Occipital lobe (tissue), 2 donors: ENCODE data around the gene SGCD. TPM values are rescaled to one million over a fixed set of nuclear protein-coding genes. Genes with fewer than 3 reads are reported as not detected.

Source experiments
- DNase-seq: peaks from one replicate; lab custom pipeline; 2025; lab: John Stamatoyannopoulos, UW
- total RNA-seq: library from RNA; depleted of rRNA; stranded (reverse); fragments of >200 nt; gene quantifications from one replicate; pipeline ENCODE4 v1.2.3, GENCODE V29; 2014

Gene SGCD
- total RNA-seq, 1 donor from 2014 or later: 7.5 TPM

DNA sequence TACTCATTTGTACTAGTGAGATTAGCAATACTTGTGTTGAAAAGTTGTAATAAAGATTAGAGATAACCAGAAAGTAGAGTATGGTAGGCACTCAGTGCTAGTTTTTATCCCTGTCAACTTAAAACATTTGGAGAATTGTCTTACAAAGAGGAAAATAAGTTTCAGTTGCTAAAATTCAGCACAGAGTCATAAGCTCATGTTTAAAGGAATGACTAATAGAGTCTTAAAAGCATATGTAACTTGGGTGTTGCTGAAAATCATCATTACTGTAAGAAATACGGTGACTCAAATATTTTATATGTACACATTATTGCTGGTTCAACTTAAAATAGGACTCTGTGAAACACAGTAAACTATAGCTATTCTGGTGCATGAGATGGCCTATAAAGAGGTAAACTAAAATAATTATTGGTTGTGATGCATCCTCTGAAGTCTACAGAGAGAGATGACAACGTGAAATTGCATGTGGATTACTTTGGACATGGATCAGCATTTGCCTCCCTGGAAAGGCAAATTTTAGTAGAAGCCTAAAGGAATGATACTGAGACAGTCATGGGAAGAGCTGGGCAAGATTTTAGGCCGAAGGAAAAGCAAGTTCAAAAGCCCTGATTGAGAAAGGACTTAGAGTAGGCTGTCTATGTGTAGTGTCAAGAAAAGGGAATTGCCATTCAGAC lies 34.6 kb downstream of the SGCD start:
- no peak for DNase-seq

DNA sequence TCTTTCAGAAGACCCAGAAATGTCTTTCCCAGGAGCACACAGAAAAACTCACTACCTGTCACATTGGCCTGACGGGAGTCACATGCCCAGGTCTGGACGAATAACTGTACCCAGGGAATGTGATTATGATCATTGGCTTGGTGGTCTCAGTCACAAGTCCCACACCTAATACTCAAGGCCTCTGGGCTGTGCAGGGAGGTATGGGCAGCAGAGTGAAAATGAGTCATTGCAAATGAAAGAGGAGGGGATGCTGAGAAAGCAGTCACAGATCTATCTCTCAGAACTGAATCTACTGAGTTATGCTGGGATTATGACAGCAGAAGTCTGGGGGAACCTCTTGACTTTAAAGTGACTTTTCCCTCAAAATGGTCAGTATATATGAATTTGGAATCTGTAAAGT lies 36.9 kb downstream of the SGCD start:
- DNase-seq: no peak

DNA sequence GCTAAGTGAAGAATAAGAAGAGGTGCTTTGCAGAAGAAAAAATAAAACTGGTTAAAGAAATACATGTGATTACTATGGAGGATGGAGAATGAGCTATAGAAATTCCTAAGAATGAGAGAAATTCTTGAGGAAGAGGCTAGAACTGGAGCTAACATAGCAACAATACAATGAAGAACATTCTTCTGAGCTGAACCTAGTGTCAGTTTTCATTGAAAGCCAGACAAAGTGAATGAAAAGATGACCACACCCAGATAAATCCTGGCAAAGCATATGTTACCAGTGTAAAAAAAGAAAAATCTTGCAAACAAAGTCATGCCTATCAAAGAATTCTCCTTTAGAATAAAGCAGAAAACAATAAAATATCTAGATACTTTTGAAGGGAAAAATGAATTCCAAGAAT lies 39.6 kb downstream of the SGCD start:
- no peak for DNase-seq

DNA sequence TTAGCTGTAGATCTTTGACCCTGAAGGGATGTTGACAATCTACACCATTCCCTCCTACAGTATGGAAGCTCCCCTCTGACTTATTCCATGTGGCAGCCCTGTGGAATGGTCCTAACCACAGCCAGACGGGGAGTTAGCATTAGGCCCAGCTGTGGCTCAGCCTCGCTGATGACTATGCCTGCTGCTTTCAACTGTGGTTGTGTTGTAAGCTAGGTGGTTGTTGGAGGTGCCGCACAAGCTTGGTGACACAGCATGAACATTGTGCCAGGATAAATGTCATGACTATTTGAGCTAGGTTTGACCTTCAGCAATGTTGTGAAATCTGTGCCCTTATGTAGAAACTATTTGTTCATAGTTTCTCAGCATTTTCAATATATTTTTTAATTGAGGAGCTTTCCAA lies 40.6 kb downstream of the SGCD start:
- no peak for DNase-seq

DNA sequence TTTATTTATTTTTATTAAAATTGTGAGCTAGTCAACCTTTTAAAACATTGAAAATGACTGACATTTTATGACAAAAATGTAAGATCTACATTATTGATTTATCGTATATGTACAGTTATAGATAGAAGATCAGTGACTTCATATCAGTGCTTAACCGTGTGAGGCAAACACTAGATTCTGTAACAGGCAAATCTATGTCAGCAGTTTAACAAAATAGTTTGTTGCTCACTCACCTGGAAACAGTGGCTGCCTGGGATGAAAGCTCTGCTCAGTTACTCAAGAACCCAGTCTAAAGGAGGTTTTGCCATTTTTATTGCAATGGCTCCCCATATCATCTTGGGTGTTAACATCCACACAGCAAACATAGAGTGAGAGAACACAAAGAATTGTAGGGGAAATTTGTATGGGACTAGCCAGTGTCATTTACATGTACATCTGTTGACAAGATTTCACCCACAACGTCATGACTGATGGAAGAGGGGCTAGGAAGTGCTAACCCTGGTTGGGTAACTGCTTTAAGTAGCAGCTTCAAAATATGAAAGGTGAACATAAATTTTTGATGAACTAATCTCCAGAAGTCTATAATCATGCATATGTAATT lies 49.0 kb downstream of the SGCD start:
- DNase-seq: no peak

DNA sequence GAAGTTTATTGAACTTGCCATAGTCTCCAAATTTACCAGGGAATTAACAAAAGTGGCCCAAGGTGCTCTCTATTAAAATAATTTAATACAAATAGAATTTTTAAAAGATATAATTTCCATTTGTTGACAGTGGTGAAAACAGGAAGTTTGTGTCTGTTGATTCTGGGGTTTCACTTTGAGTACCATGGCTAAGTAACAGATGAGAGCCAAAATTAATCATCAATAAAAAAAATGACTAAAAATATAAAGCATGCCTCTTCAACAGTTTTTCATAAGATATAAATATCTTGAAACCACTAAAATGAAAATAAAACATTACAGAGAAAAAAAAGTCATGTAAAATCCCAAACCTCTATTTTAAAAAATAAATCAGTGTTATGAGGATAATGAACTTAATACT lies 49.8 kb downstream of the SGCD start:
- DNase-seq: no peak

DNA sequence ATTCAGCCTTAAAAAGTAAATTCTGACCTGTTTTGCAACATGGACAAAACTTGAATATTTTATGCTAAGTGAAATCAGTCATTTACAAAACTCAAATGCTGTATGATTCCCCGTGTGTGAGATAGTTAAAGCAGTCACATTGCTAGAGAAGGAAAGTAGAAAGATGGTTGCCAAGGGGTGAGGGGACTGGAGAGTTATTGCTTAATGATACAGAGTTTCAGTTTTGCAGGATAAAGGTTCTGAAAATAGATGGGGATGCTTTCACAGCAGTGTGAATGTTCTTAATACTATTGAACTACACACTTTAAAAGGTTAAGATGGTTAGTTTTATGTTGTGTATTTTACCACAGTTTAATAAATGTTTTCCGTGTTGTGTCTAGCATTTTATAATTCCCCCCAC lies 51.2 kb downstream of the SGCD start:
- DNase-seq: no peak

DNA sequence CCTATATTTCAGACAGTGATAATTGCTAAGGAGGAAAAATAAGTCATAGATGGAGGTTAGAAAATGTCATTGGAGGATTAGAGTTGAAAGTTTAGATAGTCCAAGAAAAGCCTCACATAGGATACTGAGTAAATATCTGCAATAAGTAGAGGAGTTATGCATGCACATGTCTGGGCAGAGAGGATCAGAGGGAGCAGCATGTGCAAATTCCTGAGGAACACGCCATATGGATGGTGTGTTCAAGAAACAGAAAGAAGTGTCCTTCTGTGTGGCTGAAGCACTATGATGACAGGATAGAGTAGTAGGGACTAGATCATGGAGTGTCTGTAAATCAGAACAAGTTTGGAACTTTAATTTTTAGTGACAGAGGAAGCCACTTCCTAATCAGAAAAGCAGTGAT lies 52.2 kb downstream of the SGCD start:
- no peak for DNase-seq

DNA sequence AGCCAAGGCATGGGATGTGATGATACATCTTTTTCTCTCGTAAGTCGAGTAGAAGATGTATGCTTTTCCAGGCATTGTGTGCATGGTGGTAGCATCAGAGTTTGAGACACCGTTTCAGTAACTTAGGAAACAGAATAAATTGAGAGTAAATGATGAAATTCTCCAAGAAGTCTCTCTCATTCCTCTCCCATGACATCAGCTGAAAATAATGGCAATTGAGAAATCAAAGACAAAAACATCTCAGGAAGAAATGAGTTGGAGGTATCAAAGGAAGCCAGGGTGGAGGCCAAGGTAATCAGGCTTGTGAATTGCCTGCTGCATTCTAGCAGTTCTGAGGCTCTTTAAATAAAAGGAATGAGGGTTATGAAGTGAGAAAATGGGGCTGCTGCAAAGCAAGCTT lies 53.9 kb downstream of the SGCD start:
- no peak for DNase-seq

DNA sequence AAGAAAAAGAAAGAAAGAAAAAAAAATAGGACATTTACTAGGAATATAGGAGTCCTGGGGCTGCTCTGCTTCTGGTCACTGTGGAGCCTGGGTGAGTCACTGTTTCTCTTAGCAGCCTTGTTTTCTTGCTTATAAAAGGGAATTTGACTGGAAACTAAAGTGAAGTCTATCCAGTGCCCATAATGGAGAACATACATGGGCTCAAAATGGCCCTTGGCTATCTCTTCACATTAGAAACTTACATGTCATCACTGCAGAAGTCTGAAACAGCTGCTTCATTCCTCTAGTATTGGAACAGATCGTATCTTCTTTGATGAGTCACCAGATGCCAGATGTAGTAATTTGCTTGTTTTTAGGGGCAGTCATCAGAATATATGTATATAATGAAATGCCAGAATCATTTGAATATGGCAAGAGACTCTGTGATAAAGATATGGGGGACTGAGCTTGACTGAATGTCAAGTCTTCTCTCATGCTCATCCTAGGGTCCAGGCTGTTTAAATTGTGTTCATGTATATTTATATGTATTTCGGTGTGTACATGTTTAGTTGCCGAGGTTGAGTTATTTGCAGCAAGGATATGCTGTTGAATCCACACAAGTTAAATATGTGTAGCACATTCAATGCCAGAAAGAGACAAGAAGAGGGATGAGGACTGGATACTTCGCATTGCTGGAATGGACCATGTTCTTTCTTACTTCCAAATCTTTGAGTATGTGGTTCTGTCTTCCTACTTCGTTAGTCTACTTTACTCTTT lies 56.7 kb downstream of the SGCD start:
- DNase-seq: no peak

DNA sequence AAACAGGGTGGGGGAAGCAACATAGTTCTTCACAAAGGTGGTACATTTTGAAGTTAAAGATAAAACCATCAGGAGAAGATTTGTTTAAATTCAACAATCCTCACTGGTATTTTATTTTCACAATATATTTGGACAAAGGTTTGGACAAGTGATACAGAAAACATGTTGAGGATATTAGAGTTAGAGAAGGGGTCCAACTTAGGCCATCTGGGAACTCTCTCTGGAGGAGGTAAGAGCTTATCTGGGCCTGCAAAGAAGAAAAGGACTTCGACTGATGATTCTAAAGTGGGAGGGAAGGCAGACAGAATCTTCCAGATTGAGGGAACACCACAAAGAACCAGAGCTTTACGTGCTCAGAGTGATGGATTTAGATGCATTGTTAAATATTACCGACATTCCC lies 58.5 kb downstream of the SGCD start:
- DNase-seq: no peak

DNA sequence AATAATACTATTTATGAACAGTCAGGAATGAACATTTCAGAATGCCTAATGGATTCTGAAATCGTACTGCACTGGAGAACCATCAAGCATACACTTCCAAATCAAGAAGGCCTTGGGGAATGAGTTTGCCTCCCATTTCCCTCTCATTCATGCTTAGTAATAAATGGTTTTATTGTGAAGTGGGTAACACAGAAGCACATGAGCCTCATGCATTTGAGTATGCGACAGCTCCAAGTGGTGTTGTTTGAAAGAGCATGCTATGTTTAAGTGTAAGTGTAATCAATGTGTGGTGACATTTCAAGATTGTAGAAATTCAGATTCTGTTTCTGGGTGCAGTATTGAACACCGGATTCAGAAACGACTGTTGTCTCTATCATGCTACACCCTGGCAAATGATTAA lies 60.0 kb downstream of the SGCD start:
- DNase-seq: no peak

DNA sequence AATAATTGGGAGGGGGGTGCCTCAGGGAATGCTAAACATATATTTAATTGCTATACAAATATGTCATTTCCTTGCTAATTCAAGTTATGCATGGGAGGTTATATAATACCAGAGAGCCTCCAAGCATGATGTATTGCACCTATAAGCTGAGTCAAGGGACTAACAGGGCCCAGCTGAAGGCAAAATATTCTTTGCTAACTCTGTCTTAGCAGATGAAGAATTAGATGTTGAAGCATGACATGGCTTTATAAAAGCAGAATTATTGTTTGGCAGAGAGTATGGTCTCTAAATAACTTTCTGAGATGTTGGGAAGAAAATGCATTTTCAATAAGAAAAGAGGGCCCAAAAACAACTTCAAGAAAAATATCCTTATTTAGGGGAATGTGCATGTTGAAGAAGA lies 60.4 kb downstream of the SGCD start:
- DNase-seq: no peak

DNA sequence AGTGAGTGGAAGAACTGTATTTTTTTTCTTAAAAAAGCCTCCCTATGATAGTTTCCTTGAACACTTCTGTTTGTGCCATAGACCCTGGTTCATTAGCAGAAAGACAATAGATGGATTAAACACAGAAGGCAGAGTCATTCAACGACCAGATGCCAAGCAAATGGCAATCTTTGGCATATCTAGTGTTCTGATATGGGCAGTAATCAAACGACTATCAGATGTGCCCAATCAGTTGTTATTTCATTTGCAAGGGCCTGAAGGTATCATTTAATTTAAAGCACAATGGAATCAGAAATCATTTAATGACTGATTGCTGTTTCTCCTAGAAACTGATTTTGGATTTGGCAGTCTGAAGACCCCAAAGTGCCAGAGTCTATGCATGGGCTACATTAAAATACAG lies 61.3 kb downstream of the SGCD start:
- DNase-seq: no peak

DNA sequence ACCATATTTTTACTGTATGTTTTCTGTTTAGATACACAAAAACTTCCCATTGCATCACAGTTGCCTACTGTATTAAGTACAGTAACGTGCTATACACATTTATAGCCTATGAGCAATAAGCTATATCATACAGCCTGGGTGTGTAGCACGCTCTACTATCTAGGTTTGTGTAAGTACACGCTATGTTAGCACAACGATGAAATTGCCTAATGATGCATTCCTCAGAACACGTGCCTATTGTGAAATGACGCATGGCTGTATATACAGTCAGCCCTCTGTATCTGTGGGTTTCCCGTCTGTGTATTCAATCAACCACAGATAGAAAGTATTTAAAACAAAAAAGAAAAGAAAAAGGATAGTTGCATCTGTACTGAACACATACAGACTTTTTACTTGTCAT lies 64.2 kb downstream of the SGCD start:
- no peak for DNase-seq

DNA sequence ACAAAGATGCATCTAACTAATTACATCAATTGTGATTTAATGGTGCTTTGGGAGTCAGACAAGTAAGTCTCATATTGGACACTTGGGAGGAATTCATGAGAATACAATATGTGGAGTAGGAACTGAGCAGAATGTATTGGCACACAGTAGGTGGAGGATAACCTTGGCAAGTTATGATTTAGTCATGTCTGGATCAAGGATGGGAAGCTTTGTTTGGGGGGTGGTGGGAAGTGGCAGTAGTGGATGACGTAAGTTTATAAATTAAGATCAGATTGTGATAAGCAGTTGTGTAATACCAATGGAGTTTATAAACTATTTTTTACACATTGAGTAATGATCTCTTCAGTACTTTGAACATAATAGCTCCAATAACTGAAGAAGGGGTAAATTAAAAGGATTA lies 67.0 kb downstream of the SGCD start:
- no peak for DNase-seq

DNA sequence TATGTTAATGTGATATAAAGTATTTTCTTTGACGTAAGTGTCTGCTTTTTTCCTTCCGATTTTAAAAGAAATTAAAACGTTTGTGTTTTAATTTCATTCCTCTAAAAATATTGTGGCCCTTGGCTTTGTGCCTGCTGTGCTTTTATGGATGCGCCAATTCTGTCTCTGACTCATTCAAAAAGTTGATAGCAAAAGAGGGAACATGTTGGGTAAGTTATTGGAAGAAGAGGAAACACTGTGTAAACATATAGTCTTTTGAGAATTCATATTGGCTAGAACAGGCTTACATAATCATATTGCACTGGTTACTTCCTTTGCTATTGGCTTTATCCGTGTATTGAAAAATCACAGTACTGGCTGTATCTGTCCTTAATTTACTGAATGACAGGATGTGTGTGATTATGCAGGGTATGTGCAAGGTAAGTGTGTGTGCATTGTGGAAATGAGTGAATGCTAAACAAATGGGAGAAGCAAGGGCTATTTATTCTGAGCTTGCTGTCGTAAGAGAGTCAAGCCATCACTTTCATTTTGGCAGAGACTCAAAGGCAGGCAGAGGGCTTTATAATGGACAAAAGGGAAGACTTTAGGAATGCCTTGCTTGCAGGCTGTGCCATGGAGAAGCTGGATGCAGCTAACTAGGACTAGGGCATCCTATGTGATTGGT lies 67.8 kb downstream of the SGCD start:
- no peak for DNase-seq

DNA sequence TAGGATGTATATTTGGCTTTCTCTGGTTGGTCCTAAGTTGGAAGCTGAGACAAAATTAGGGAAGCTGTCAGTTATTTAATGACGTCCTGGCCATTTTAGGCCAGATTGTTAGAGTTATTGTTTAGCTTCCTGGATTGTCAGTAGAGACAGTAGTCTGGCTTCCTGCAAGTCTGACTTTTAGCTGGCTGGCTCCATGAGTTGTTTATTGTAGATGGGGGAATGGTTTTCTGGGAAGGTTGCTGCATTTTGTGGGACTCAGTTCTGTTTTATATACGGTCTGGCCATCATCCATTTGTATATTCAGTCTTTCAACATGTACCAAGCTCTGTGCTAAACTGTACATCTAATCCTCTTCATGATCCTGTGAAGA lies 68.3 kb downstream of the SGCD start:
- no peak for DNase-seq

DNA sequence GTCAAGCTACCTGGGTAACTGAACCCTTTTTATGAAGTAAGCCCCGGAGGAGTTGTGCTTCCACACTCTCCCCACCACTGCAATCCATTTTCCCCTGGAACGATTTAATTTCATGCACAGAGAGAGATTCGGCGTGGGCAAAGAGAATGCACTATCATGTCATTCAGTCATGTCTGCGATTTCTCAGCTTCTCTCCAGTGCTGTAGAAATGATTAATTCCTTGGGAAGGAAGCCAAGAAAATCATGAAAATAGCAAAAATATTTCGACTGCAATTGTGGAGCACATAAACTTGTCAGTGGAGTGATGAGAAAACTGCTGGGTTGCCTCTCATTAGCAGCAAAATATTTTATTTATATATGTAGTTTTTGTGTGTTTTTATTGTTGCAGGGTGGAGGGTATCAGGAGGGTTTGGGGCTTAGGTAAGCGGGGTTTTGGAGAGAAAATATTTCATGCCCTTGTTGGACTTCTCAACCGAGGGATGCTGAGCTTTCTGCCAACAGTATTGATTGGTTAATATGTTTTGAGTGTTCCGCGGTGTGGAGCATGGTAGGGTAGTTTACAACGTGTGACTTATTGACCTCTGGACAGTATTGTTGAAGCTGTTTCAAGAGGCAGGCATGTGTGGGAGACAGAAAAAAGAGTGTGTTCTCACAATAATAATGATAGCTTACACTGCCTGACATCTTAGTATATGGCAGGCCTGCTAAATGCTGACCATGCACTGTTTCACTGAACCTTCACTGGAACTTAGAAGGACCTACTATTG lies 69.3 kb downstream of the SGCD start:
- no peak for DNase-seq

DNA sequence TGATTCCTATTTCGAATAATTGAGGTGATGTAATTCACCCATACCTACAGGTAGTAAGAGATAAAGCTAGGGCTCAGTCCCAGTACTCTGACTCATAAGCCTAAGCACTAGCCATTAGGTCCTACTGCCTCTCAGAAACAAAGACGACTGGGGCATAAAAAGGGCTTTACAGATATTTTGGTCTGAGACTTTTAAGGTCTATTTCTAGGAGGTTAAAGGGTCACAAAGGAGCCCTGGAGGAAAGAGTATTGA lies 69.8 kb downstream of the SGCD start:
- DNase-seq: no peak

DNA sequence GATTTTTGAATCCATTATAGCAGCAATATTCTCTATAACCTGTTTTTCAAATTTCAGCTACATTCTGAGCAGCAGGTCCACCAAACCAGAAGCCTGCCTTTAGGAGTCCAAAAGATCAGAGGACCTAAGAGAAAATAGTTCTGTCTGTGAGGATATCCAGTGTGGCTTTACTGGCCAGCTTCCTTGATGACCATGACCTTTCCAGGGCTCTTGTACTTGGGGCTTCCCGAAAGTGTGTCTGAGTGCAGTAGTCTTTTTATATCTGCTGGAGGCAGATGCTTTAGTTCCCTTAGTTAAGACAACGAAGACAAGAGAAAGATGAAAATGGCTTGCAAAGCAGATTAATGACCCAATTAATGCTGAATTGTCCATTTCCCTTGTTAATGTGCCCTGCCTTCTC lies 72.4 kb downstream of the SGCD start:
- DNase-seq: no peak
